Measurements from ENCODE around the gene SLCO1B1.
"Not testable (repeated sequence)": the region's sequence is repeated elsewhere in the genome, so short reads cannot be mapped to it uniquely, and the experiment has no call there.

The SLCO1B1 gene

GRCh38 chr12:21130998-21131397 is at the start of gene SLCO1B1:
Gene SLCO1B1, plus strand, starts transcription at chr12:21131194. Its CDS starts 10,381 bp downstream, at chr12:21141575.
- DNase-seq = no peak

GRCh38 chr12:21084753-21085152 is 46.2 kb upstream of the SLCO1B1 start:
- DNase-seq = not testable (repeated sequence)

- DNase-seq = no peak
Measured at GRCh38 chr12:21111732-21112131, 19.3 kb upstream of the SLCO1B1 start.

GRCh38 chr12:21113266-21113665 is 17.7 kb upstream of the SLCO1B1 start:
- no peak for DNase-seq

GRCh38 chr12:21117995-21118394 is 13.0 kb upstream of the SLCO1B1 start:
- DNase-seq = no peak

- no peak for DNase-seq
Measured at GRCh38 chr12:21118760-21119159, 12.2 kb upstream of the SLCO1B1 start.

GRCh38 chr12:21129351-21129750 is 1.6 kb upstream of the SLCO1B1 start:
- DNase-seq = no peak

GRCh38 chr12:21129906-21130305 is 1.1 kb upstream of the SLCO1B1 start:
- DNase-seq = no peak

- DNase-seq = not testable (repeated sequence)
Measured at GRCh38 chr12:21137318-21137999, 6.5 kb downstream of the SLCO1B1 start.

GRCh38 chr12:21138016-21138415 is 7.0 kb downstream of the SLCO1B1 start:
- no peak for DNase-seq

- no peak for DNase-seq
Measured at GRCh38 chr12:21144309-21144708, 13.3 kb downstream of the SLCO1B1 start.

GRCh38 chr12:21149861-21150260 is 18.9 kb downstream of the SLCO1B1 start:
- not testable (repeated sequence) for DNase-seq

- no peak for DNase-seq
Measured at GRCh38 chr12:21151184-21151583, 20.2 kb downstream of the SLCO1B1 start.

GRCh38 chr12:21155522-21156351 is 24.7 kb downstream of the SLCO1B1 start:
- no peak for DNase-seq

GRCh38 chr12:21165048-21165447 is 34.1 kb downstream of the SLCO1B1 start:
- no peak for DNase-seq

- no peak for DNase-seq
Measured at GRCh38 chr12:21169878-21170472, 39.0 kb downstream of the SLCO1B1 start.

GRCh38 chr12:21172079-21172478 is 41.1 kb downstream of the SLCO1B1 start:
- DNase-seq = no peak

GRCh38 chr12:21183721-21184275 is 52.8 kb downstream of the SLCO1B1 start:
- DNase-seq = no peak

GRCh38 chr12:21190016-21190415 is 59.0 kb downstream of the SLCO1B1 start:
- DNase-seq = no peak

GRCh38 chr12:21214433-21214832 is 83.4 kb downstream of the SLCO1B1 start:
- DNase-seq = not testable (repeated sequence)

GRCh38 chr12:21219206-21219605 is 88.2 kb downstream of the SLCO1B1 start:
- DNase-seq = no peak

- no peak for DNase-seq
Measured at GRCh38 chr12:21220266-21220665, 89.3 kb downstream of the SLCO1B1 start.

GRCh38 chr12:21221072-21221471 is 90.1 kb downstream of the SLCO1B1 start:
- DNase-seq = no peak

Data from activated CD8-positive, alpha-beta memory T cell treated with anti-CD3 and anti-CD28 coated beads for 24 hours (primary cell).